Gastrocnemius medialis (tissue), 4 donors: ENCODE results near the gene CACNA1C.

Source experiments
- POLR2A ChIP-seq, 2 donors: fragments of 450-650 bp; IDR thresholded peaks; one replicate each; pipeline ENCODE4 v1.6.1; 2017; ENCODE audit warnings: antibody characterized with exemption in 2 of 2, mild to moderate bottlenecking in 2 of 2, moderate library complexity in 2 of 2
- TF ChIP-seq, protein P1 (sequence below), 5 experiments: fragments of 450-650 bp in 3 of 5; fragments of 200-600 bp in 2 of 5; sonication (generic) in 2 of 5; IDR thresholded peaks in 4 of 5; conservative IDR thresholded peaks in 1 of 5; 1 replicate in 4 of 5; 2 replicates in 1 of 5; pipeline ENCODE4 v1.5.1; 2016 to 2019; ENCODE audit warnings: antibody characterized with exemption in 5 of 5, mild to moderate bottlenecking in 3 of 5, moderate library complexity in 3 of 5

- TF ChIP-seq, protein P1, sequence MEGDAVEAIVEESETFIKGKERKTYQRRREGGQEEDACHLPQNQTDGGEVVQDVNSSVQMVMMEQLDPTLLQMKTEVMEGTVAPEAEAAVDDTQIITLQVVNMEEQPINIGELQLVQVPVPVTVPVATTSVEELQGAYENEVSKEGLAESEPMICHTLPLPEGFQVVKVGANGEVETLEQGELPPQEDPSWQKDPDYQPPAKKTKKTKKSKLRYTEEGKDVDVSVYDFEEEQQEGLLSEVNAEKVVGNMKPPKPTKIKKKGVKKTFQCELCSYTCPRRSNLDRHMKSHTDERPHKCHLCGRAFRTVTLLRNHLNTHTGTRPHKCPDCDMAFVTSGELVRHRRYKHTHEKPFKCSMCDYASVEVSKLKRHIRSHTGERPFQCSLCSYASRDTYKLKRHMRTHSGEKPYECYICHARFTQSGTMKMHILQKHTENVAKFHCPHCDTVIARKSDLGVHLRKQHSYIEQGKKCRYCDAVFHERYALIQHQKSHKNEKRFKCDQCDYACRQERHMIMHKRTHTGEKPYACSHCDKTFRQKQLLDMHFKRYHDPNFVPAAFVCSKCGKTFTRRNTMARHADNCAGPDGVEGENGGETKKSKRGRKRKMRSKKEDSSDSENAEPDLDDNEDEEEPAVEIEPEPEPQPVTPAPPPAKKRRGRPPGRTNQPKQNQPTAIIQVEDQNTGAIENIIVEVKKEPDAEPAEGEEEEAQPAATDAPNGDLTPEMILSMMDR (IDR thresholded peaks at IDR 0.05 in 4 of 5, conservative IDR thresholded peaks at IDR 0.05 in 1 of 5): no peak
- TF ChIP-seq POLR2A (IDR thresholded peaks at IDR 0.05): no peak
Measured at GRCh38 chr12:2523844-2524243, 471.1 kb downstream of the CACNA1C start.
